ENCODE results near the gene POC1A.

The POC1A gene

GRCh38 chr3:52150860-52151259 is 3.4 kb downstream of the POC1A start:
- DNase-seq (ENCODE audit: low read depth in 2 of 2): no peak

- no peak for DNase-seq (ENCODE audit: low read depth in 2 of 2)
Measured at GRCh38 chr3:52150357-52150756, 3.9 kb downstream of the POC1A start.

- no peak for DNase-seq (ENCODE audit: low read depth in 2 of 2)
Measured at GRCh38 chr3:52149726-52150125, 4.5 kb downstream of the POC1A start.

GRCh38 chr3:52149021-52149420 is 5.2 kb downstream of the POC1A start:
- no peak for DNase-seq (ENCODE audit: low read depth in 2 of 2)

- no peak for DNase-seq (ENCODE audit: low read depth in 2 of 2)
Measured at GRCh38 chr3:52147804-52148203, 6.4 kb downstream of the POC1A start.

- no peak for DNase-seq (ENCODE audit: low read depth in 2 of 2)
Measured at GRCh38 chr3:52146811-52147210, 7.4 kb downstream of the POC1A start.

- no peak for DNase-seq (ENCODE audit: low read depth in 2 of 2)
Measured at GRCh38 chr3:52146189-52146588, 8.0 kb downstream of the POC1A start.

- DNase-seq (ENCODE audit: low read depth in 2 of 2): no peak
Measured at GRCh38 chr3:52145736-52146110, 8.5 kb downstream of the POC1A start.

GRCh38 chr3:52144796-52145735 is 9.2 kb downstream of the POC1A start:
- no peak for DNase-seq (ENCODE audit: low read depth in 2 of 2)

- peak; percentile 69 to 84 for DNase-seq (ENCODE audit: low read depth in 2 of 2)
Measured at GRCh38 chr3:52144034-52144795, 10.0 kb downstream of the POC1A start.

GRCh38 chr3:52143616-52144015 is 10.6 kb downstream of the POC1A start:
- no peak for DNase-seq (ENCODE audit: low read depth in 2 of 2)

- DNase-seq (ENCODE audit: low read depth in 2 of 2): no peak
Measured at GRCh38 chr3:52143156-52143555, 11.1 kb downstream of the POC1A start.

GRCh38 chr3:52141751-52142150 is 12.5 kb downstream of the POC1A start:
- no peak for DNase-seq (ENCODE audit: low read depth in 2 of 2)

- no peak for DNase-seq (ENCODE audit: low read depth in 2 of 2)
Measured at GRCh38 chr3:52140769-52141168, 13.5 kb downstream of the POC1A start.

- DNase-seq (ENCODE audit: low read depth in 2 of 2): no peak
Measured at GRCh38 chr3:52140000-52140399, 14.2 kb downstream of the POC1A start.

- no peak for DNase-seq (ENCODE audit: low read depth in 2 of 2)
Measured at GRCh38 chr3:52137311-52137710, 16.9 kb downstream of the POC1A start.

GRCh38 chr3:52136513-52136912 is 17.7 kb downstream of the POC1A start:
- DNase-seq (ENCODE audit: low read depth in 2 of 2): no peak

GRCh38 chr3:52135332-52135731 is 18.9 kb downstream of the POC1A start:
- no peak for DNase-seq (ENCODE audit: low read depth in 2 of 2)

GRCh38 chr3:52134761-52135160 is 19.5 kb downstream of the POC1A start:
- no peak for DNase-seq (ENCODE audit: low read depth in 2 of 2)

- DNase-seq (ENCODE audit: low read depth in 2 of 2): no peak
Measured at GRCh38 chr3:52132930-52133329, 21.3 kb downstream of the POC1A start.

GRCh38 chr3:52132041-52132440 is 22.2 kb downstream of the POC1A start:
- DNase-seq (ENCODE audit: low read depth in 2 of 2): no peak

- DNase-seq (ENCODE audit: low read depth in 2 of 2): no peak
Measured at GRCh38 chr3:52130966-52131622, 23.1 kb downstream of the POC1A start.

All from stimulated activated CD8-positive, alpha-beta memory T cell treated with anti-CD3 and anti-CD28 coated beads, Interleukin-7, amount 100 ng/mL, for 1 hour (primary cell).